T-cell (primary cell): ENCODE results near the gene ARL6IP5. TPM values are rescaled to one million over a fixed set of nuclear protein-coding genes. Genes with fewer than 3 reads are reported as not detected.

Source experiments
- ATAC-seq, 4 experiments: fragments of 200-7000 bp in 3 of 4; fragments of 150-1000 bp in 1 of 4; cut with Tn5 transposase; replicated peaks in 1 of 4; 1 replicate in 3 of 4; 2 replicates in 1 of 4; pipeline ENCODE4 v1.10.0; 2021; ENCODE audit warnings: moderate library complexity in 3 of 4, mild to moderate bottlenecking in 2 of 4, moderate number of reproducible peaks in 1 of 4
- CTCF ChIA-PET, 2 donors: fragments of 300-600 bp; sonication (Branson Sonifier 250); formaldehyde crosslinking; loops; one replicate each; lab custom pipeline; 2022; ENCODE audit warnings: antibody characterized with exemption in 2 of 2; lab: Charles Lee
- POLR2A ChIA-PET, 2 donors: fragments of 300-600 bp; sonication (Branson Sonifier 250); formaldehyde crosslinking; loops; one replicate each; lab custom pipeline; 2022; ENCODE audit warnings: antibody characterized with exemption in 2 of 2; lab: Charles Lee
- DNase-seq, 35 experiments: peaks; one replicate each; pipeline versions ENCODE4 v3.0.0 to v3.0.0-alpha.2; 2013 to 2023
- H3K27ac ChIP-seq: one replicate; pipeline ENCODE4 v1.5.1; 2013; ENCODE audit warnings: low read length
- H3K27me3 ChIP-seq, 2 experiments: replicated peaks in 1 of 2; 1 replicate in 1 of 2; 2 replicates in 1 of 2; pipeline versions ENCODE4 v1.6.1 to v1.7.0; 2013; ENCODE audit warnings: low read length in 1 of 2, mixed read lengths in 1 of 2; ENCODE audit not compliant: control insufficient read depth in 2 of 2, insufficient read depth in 2 of 2; ENCODE audit errors: extremely low read depth in 1 of 2
- H3K36me3 ChIP-seq, 2 donors: 1 replicate in 1 of 2; 2 replicates in 1 of 2; pipeline versions ENCODE4 v1.6.1 to v1.7.0; 2013; ENCODE audit warnings: low read length in 1 of 2; ENCODE audit not compliant: control insufficient read depth in 2 of 2, insufficient read depth in 1 of 2; ENCODE audit errors: extremely low read depth in 1 of 2
- H3K4me1 ChIP-seq, 2 experiments: 1 replicate in 1 of 2; 2 replicates in 1 of 2; pipeline versions ENCODE4 v1.6.1 to v1.7.0; 2013; ENCODE audit warnings: low read length in 2 of 2, mixed read lengths in 1 of 2; ENCODE audit not compliant: insufficient read depth in 2 of 2, control insufficient read depth in 1 of 2; ENCODE audit errors: extremely low read depth in 1 of 2
- H3K4me3 ChIP-seq, 2 donors: 1 replicate in 1 of 2; 2 replicates in 1 of 2; pipeline versions ENCODE4 v1.5.1 to v1.7.0; 2013; ENCODE audit warnings: mild to moderate bottlenecking in 2 of 2, low read length in 1 of 2, moderate library complexity in 1 of 2; ENCODE audit not compliant: control insufficient read depth in 1 of 2; ENCODE audit errors: extremely low read depth in 1 of 2
- H3K9me3 ChIP-seq: 2 replicates; pipeline ENCODE4 v1.7.0; 2013
- H3K27ac Mint-ChIP-seq, 2 donors: one replicate each; pipeline ENCODE4 v1.8.0; 2020 to 2021; ENCODE audit warnings: mild to moderate bottlenecking in 2 of 2, mixed read lengths in 2 of 2
- H3K27me3 Mint-ChIP-seq, 2 donors: one replicate each; pipeline ENCODE4 v1.8.0; 2021 to 2022; ENCODE audit warnings: mixed read lengths in 2 of 2
- H3K36me3 Mint-ChIP-seq: one replicate; pipeline ENCODE4 v1.8.0; 2021; ENCODE audit warnings: mixed read lengths
- H3K4me1 Mint-ChIP-seq, 3 donors: one replicate each; pipeline ENCODE4 v1.8.0; 2020 to 2022; ENCODE audit warnings: mixed read lengths in 3 of 3, mild to moderate bottlenecking in 1 of 3
- H3K4me3 Mint-ChIP-seq, 3 donors: one replicate each; pipeline ENCODE4 v1.8.0; 2020 to 2022; ENCODE audit warnings: mild to moderate bottlenecking in 3 of 3, mixed read lengths in 3 of 3, moderate library complexity in 3 of 3
- H3K9me3 Mint-ChIP-seq, 3 donors: one replicate each; pipeline ENCODE4 v1.8.0; 2020 to 2022; ENCODE audit warnings: mixed read lengths in 3 of 3
- WGBS: methylation state at CpG from one replicate; pipeline ENCODE4 v1.1.5; 2013; ENCODE audit warnings: missing lambda C conversion rate; ENCODE audit not compliant: insufficient coverage; 5-methylcytosine and 5-hydroxymethylcytosine counted together
- total RNA-seq, 35 experiments: library from RNA in 6 of 35; stranded (reverse) in 6 of 35; fragments of 120-200 nt in 1 of 35; gene quantifications; one replicate each; pipeline versions ENCODE4 v1.2.1 to v1.2.4 and lab custom pipeline; 2013 to 2026

Gene ARL6IP5
- total RNA-seq, 5 donors from 2014 or later (not counting 1 experiment from before 2014, with no cell fraction given), result 106 to 135 (median 127) TPM

DNA sequence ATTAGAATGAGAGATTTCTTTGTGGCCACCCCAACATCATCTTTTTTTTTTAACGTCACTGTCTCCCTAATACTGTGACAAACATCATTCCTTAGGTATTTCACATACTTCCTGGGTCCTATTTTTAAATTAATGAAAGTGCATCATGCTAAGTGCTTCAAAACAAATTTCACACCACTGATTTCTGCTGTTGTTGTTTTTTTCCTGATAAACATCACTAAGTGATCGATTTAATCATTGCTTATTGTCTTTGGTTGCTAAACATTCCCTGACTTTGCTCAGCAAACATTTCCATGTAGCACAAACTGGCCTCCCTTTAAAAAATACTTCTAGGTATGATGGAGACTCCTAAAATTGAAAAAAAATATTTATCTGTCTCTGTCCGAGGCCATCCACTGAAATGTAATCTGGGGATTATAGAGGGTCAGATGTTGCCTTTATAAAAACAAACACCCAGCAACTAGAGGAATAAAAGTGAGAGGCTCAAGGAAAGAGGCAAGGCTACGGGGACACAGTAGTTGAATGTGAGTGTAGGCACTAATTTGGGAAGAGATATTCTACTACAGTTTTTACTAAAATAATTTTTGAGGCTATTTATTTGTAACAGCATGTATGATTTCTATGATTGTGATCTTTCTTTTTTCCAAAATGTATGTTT, 58.2 kb downstream of the ARL6IP5 start:
- ChIA-PET POLR2A (interaction anchor here in 1 of 2 donors (0.6 kb wide), 1 partner anchor 16 kb away, joined by 5 read pairs; no protein-coding TSS in a partner anchor), CTCF (no interaction called here)
- WGBS, result no CpG with 5 or more reads among the region's 4 CpGs
- no peaks in the 10 kb centered on the region for H3K9me3 ChIP-seq
- DNase-seq (no peak), ATAC-seq (no peak)
- Mint-ChIP-seq H3K27me3 (peaks cover 3 to 6% of the 10 kb centered on the region in 2 donors), H3K27ac (no peak overlapping the region), H3K36me3 (no peaks in the 10 kb centered on the region), H3K4me3 (no peak overlapping the region), H3K4me1 (no peaks in the 10 kb centered on the region), H3K9me3 (no peaks in the 10 kb centered on the region)
- no peaks in the 10 kb centered on the region for H3K27me3 ChIP-seq
- no peaks in the 10 kb centered on the region for H3K36me3 ChIP-seq
- H3K4me1 ChIP-seq, result no peaks in the 10 kb centered on the region
- H3K27ac ChIP-seq, result no peak overlapping the region
- H3K4me3 ChIP-seq, result no peak overlapping the region

DNA sequence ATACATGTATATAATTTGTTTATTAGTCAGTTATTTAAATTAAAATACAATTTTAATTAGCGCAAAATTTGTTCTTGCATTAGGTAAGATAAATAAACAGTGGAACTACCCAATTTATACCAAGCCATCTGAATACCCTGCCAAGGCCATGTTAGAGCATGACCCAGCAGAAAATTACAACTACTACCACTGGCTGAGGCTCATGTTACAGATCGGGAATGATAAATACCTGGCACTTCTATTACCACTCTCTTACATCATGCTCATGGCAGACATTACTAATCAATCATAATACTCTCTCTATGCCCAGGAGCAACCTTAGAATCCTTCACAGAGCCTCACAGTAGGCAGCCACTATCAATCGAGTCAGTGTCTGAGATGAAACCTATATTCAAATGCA, 58.9 kb downstream of the ARL6IP5 start:
- ChIA-PET POLR2A (no interaction called here), CTCF (no interaction called here)
- Histone ChIP-seq H3K4me3 (no peak overlapping the region), H3K27ac (no peak overlapping the region), H3K9me3 (no peaks in the 10 kb centered on the region), H3K4me1 (no peaks in the 10 kb centered on the region), H3K36me3 (no peaks in the 10 kb centered on the region), H3K27me3 (no peaks in the 10 kb centered on the region)
- ATAC-seq (no peak), DNase-seq (no peak)
- H3K27me3 Mint-ChIP-seq, result peaks cover 3 to 6% of the 10 kb centered on the region in 2 donors
- 100% methylated on average over 1 of the region's 3 CpGs for WGBS
- H3K9me3 Mint-ChIP-seq, result no peaks in the 10 kb centered on the region
- H3K4me1 Mint-ChIP-seq, result no peaks in the 10 kb centered on the region
- no peak overlapping the region for H3K4me3 Mint-ChIP-seq
- no peaks in the 10 kb centered on the region for H3K36me3 Mint-ChIP-seq
- no peak overlapping the region for H3K27ac Mint-ChIP-seq

DNA sequence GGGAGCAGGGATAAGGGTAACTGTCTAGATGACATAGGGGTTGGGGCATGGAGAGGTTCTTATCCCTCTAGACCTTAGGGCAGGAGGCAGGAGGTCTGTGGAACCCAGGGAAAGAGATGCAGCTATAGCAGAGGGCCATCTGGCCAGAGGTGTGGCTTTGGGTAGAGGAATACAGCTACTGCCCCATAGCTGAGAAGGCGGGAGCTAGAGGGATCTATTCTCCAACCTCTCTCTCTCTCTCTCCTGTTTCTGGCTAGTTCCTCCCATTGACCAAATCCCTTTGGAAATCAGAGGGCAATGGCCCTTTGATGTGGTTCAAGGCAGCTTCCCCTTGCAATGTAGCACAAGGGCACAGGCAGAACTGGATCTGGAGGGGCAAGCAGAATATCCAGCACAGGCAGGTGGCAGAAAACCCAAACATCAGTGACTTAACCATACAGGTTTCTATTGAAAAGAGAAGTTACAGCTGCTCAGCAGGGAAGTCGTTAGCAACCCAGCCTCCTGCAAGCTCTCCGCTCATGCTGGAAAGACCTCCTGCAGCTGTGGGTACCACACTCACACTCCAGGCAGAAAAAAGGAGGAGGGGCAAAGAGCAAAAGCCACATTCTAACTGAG, 60.0 kb downstream of the ARL6IP5 start:
- Histone ChIP-seq H3K9me3 (no peaks in the 10 kb centered on the region), H3K27me3 (no peaks in the 10 kb centered on the region), H3K4me3 (no peak overlapping the region), H3K36me3 (no peaks in the 10 kb centered on the region), H3K4me1 (no peaks in the 10 kb centered on the region), H3K27ac (no peak overlapping the region)
- no CpG with 5 or more reads among the region's 3 CpGs for WGBS
- Mint-ChIP-seq H3K36me3 (no peaks in the 10 kb centered on the region), H3K4me3 (no peak overlapping the region), H3K4me1 (no peaks in the 10 kb centered on the region), H3K9me3 (no peaks in the 10 kb centered on the region), H3K27me3 (peaks cover 0 to 3% of the 10 kb centered on the region in 2 donors), H3K27ac (no peak overlapping the region)
- POLR2A ChIA-PET, result no interaction called here
- ATAC-seq (no peak), DNase-seq (no peak)
- CTCF ChIA-PET, result interaction anchor here in 1 of 2 donors (1.6 kb wide), 1 partner anchor 16 kb away, joined by 4 read pairs; no protein-coding TSS in a partner anchor

DNA sequence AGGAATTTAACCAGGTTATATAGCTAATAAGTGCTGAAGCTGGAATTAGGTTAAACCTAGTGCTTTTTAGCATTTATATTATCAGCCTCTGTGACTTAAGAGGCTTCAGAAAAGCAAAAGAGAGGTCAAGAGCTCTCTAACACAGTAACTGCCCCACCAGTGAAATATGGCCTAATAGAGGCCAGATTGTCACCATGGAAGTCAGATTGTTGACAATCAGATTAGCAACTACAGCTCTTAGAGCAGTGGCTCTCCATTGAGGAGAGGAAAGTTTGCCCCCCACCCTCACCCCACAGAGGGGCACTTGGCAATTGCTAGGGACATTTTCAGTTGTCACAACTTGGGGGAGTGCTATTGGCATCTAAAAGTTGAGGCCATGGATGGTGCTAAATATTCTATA, 61.0 kb downstream of the ARL6IP5 start:
- DNase-seq, result no peak
- H3K9me3 Mint-ChIP-seq, result no peaks in the 10 kb centered on the region
- H3K27me3 Mint-ChIP-seq, result no peaks in the 10 kb centered on the region
- ChIA-PET POLR2A (no interaction called here), CTCF (interaction anchor here in 1 of 2 donors (1.6 kb wide), 1 partner anchor 15 kb away, joined by 4 read pairs; no protein-coding TSS in a partner anchor)
- H3K4me1 Mint-ChIP-seq, result no peaks in the 10 kb centered on the region
- no peak overlapping the region for H3K27ac Mint-ChIP-seq
- H3K36me3 Mint-ChIP-seq, result no peaks in the 10 kb centered on the region
- Histone ChIP-seq H3K27ac (no peak overlapping the region), H3K4me1 (no peaks in the 10 kb centered on the region), H3K36me3 (no peaks in the 10 kb centered on the region), H3K4me3 (no peak overlapping the region), H3K27me3 (no peaks in the 10 kb centered on the region), H3K9me3 (no peaks in the 10 kb centered on the region)
- no peak for ATAC-seq
- no peak overlapping the region for H3K4me3 Mint-ChIP-seq

DNA sequence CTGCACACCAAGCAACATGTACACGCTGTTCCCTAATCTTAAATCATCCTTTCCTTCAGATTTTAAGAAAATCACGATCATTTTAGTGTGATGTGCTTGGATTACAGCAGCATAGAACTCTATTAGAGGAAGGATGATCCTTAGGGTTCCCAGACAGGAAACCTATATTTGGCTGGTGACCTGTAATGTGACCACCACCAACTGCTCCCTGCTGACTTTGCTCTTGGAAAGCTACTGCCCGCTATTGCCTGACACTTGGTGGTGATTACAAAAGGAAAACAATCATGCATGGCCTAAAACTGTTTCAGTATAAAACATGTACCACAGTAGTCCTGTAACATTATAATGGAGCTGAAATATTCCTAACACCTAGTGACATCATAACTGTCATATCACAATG, 64.8 kb downstream of the ARL6IP5 start:
- DNase-seq (no peak), ATAC-seq (no peak)
- Histone ChIP-seq H3K27me3 (no peaks in the 10 kb centered on the region), H3K27ac (no peak overlapping the region), H3K36me3 (no peaks in the 10 kb centered on the region), H3K4me3 (no peak overlapping the region), H3K4me1 (no peaks in the 10 kb centered on the region), H3K9me3 (no peaks in the 10 kb centered on the region)
- no CpG with 5 or more reads among the region's 3 CpGs for WGBS
- H3K4me1 Mint-ChIP-seq, result no peaks in the 10 kb centered on the region
- no peak overlapping the region for H3K4me3 Mint-ChIP-seq
- H3K36me3 Mint-ChIP-seq, result no peaks in the 10 kb centered on the region
- ChIA-PET POLR2A (no interaction called here), CTCF (no interaction called here)
- no peak overlapping the region for H3K27ac Mint-ChIP-seq
- H3K27me3 Mint-ChIP-seq, result no peaks in the 10 kb centered on the region
- no peaks in the 10 kb centered on the region for H3K9me3 Mint-ChIP-seq
